Measurements from ENCODE around the gene TMOD1.

The TMOD1 gene

GRCh38 chr9:97517331-97518089 lies 16.0 kb downstream of the TMOD1 start:
- no peak for DNase-seq (ENCODE audit: low spot score)

- DNase-seq (ENCODE audit: low spot score) = no peak
Observed at GRCh38 chr9:97518166-97518908, 16.9 kb downstream of the TMOD1 start.

- DNase-seq (ENCODE audit: low spot score) = no peak
Observed at GRCh38 chr9:97518909-97519307, 17.4 kb downstream of the TMOD1 start.

- no peak for DNase-seq (ENCODE audit: low spot score)
Observed at GRCh38 chr9:97519441-97519970, 18.0 kb downstream of the TMOD1 start.

GRCh38 chr9:97521576-97522333 lies 20.3 kb downstream of the TMOD1 start:
- DNase-seq (ENCODE audit: low spot score) = no peak

- DNase-seq (ENCODE audit: low spot score) = no peak
Observed at GRCh38 chr9:97524424-97524823, 23.0 kb downstream of the TMOD1 start.

GRCh38 chr9:97525451-97525850 lies 24.0 kb downstream of the TMOD1 start:
- DNase-seq (ENCODE audit: low spot score) = no peak

- no peak for DNase-seq (ENCODE audit: low spot score)
Observed at GRCh38 chr9:97526895-97527575, 25.6 kb downstream of the TMOD1 start.

- no peak for DNase-seq (ENCODE audit: low spot score)
Observed at GRCh38 chr9:97527626-97528528, 26.4 kb downstream of the TMOD1 start.

GRCh38 chr9:97528529-97529230 lies 27.2 kb downstream of the TMOD1 start:
- DNase-seq (ENCODE audit: low spot score) = no peak

GRCh38 chr9:97529363-97530076 lies 28.1 kb downstream of the TMOD1 start:
- DNase-seq (ENCODE audit: low spot score) = peak; percentile 88

GRCh38 chr9:97531888-97532376 lies 30.5 kb downstream of the TMOD1 start:
- no peak for DNase-seq (ENCODE audit: low spot score)

GRCh38 chr9:97534185-97534584 lies 32.7 kb downstream of the TMOD1 start:
- DNase-seq (ENCODE audit: low spot score) = no peak

GRCh38 chr9:97534961-97535594 lies 33.6 kb downstream of the TMOD1 start:
- no peak for DNase-seq (ENCODE audit: low spot score)

- no peak for DNase-seq (ENCODE audit: low spot score)
Observed at GRCh38 chr9:97535771-97536170, 34.3 kb downstream of the TMOD1 start.

- no peak for DNase-seq (ENCODE audit: low spot score)
Observed at GRCh38 chr9:97536480-97536879, 35.0 kb downstream of the TMOD1 start.

GRCh38 chr9:97543561-97543960 lies 42.1 kb downstream of the TMOD1 start:
- no peak for DNase-seq (ENCODE audit: low spot score)

- DNase-seq (ENCODE audit: low spot score) = no peak
Observed at GRCh38 chr9:97545486-97545885, 44.0 kb downstream of the TMOD1 start.
